Activated gamma-delta T cell treated with Interleukin-2 at 50 U/mL for 16 hours (primary cell): Measurements from ENCODE around the gene THADA.

Source experiments
- DNase-seq: peaks from one replicate; pipeline ENCODE4 v3.0.0-alpha.2; 2020

Gene THADA

DNA sequence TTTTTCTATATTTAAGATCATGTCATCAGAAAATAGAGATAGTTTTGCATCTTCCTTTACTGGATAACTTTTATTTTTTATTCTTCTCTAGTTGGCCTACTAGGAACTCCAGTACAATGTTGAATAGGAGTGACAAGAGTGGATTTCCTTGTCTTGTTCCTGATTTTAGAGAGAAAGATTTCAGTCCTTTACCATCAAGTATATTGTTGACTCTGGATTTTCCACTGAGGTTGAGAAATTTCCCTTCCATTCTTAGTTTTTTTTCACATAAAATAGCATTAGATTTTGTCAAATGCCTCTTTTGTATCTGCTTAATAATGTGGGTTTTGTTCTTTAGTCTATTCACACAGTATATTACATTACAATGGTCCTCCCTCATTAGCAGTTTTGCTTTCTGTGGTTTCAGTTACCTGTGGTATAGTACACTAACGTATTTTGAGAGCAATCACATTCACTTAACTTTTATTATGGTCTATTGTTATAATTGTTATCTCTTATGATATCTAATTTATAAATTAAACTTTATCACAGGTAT, 105.5 kb downstream of the THADA start:
- no peak for DNase-seq

- no peak for DNase-seq
Observed at GRCh38 chr2:43488737-43489136, 107.1 kb downstream of the THADA start.

GRCh38 chr2:43486603-43487002, 109.2 kb downstream of the THADA start:
- DNase-seq = no peak

DNA sequence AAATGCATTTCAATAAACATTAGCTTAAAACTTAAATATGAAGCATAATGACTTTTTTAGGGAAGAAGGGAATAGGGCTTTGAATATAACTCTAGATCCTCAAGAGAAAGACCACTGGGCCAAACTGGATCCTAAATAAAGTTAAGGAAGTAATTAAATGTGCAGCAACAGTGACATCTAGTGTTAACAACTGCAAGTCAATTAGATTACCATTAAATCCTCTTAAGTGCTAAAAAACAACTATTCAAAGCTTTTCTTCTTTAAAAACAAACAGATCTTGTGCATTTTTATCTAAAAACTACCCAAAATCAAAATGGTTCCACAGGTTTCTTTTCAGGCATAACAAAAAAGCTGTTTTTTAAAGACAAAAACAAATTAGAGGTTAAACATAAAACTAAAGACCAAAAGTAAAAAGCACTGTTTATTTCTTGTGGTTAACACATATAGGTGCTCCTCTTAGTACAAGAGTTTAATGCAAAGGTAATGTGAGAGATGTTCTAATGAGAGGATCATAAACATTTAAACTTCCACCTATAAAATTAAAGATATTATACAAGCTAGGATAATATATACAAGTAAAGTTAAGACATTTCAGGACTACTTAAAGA, 111.4 kb downstream of the THADA start:
- DNase-seq = no peak

GRCh38 chr2:43482961-43483360, 112.9 kb downstream of the THADA start:
- DNase-seq = no peak

- DNase-seq = no peak
Observed at GRCh38 chr2:43481927-43482542, 113.8 kb downstream of the THADA start.

DNA sequence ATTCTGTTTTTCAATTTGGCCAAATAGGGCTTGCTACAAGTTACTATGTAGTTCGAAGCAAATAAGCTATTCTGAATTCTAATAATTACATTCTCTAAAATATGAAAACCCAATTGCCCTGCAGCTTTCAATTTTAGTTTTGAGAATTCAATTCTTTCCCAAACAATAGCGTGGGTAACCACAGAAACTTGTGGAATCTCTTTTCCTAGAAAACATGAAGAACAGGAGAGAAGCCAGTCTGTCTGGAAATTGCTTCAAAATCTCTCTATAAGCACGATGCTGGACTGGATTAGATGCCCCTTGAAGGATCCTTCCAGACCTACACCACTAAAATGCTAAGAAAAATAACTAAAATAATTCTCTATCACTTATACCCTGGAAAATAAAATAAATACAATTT, 115.0 kb downstream of the THADA start:
- DNase-seq = no peak

DNA sequence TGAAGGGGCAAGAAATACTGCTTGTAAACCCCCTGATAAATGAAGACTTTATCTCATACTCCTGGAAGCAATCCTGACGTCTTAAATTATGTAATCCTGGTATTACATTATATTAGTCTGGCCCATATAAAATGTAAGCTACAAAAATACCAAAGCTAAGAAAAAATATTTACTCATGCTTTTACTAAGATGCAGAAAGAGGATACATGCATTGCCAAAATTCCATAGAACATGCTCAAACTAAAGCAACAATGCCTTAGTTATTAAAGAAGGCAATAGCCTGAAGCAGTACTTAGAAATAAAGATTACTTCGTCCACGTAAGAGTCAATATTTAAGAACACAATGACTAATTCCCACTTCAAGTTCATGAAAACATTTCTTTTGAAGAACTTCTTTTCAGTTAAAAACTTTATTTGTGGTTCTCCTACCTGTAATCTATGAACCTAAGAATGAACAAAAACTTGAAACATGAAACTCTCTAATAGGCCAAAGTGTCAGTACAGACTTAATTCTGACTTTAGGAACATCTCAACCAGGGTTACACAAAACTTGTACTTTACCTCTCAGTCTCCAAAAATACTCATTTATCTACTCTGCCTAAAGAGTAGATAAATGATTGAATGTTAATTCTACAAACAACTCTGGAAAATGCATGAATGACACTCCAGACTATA, 117.3 kb downstream of the THADA start:
- no peak for DNase-seq

DNA sequence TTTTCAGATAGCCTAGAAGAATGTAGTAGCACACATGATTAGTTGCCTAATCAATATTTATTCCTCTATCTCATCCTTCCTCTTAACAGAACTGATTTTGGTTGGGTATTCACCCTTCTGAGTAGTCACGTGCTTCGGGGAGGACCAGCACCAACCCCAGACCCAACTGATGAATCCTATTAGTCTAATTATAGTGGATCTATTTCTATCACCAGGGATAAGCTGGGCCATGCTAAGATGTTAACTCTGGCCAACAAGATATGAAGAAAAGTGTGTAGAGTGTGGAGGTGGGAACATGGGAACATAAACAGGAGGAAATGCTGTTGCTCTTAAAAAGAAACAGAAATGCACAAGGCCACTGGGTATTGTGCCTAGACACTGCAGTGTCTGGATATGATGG, 119.9 kb downstream of the THADA start:
- no peak for DNase-seq

DNA sequence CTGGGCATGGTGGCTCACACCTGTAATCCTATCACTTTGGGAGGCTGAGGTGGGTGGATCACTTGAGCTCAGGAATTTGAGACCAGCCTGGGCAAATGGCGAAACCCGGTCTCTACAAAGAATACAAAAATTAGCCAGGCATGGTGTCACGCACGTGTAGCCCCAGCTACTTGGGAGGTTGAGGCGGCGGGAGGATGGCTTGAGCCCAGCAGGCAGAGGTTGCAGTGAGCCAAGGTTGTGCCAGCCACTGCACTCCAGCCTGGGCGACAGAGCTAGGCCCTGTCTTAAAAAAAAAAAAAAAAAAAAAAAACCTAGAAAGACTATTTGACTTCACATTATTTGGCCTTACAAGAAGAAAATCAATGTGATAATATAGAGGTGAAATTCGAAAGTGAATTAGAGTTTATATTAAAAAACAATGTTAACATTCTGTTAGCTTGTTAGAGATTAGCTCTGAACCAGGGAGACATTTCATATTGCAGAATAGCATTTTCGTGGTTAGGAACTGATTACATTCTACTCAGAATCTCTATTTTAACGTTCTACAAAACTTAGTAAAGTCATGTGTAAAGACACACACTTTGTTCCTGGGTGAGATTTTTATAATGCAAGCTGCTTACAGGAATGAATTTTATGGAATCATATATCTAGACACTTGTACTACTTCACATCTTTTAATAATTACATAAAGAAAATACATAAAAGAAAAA, 120.5 kb downstream of the THADA start:
- DNase-seq = no peak

DNA sequence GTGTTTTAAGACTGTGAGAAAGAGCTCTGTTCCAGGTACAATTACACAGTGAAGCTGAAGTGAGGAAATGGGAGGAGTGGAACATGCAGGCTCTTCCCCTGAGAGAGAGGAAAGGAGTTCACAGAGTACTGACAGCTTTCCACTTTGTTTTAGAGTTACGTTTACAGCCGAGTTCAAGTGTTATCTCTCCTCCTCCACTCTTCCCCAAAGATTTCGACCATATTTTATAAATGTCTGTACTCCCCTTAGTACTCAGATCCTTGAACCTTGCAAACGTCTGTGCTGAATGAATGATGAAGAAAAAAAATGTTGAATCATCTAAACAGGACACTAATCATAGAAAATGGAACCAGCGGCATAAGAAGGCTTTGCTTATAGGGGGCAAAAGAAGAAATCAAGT, 121.6 kb downstream of the THADA start:
- no peak for DNase-seq

DNA sequence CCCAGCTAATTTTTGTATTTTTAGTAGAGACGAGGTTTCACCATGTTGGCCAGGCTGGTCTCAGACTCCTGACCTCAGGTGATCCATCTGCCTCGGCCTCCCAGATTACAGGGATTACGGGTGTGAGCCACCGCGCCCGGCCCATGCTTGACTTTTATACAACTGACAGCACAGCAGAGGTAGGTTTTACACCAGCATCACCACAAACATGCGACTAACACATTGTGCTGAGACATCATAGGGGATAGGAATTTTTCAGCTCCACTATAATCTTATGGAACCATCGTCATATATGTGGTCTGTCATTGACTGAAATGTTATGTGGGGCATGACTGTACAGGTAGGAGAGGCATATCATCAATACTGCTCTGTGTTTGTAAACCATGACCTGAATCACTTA, 122.1 kb downstream of the THADA start:
- no peak for DNase-seq

DNA sequence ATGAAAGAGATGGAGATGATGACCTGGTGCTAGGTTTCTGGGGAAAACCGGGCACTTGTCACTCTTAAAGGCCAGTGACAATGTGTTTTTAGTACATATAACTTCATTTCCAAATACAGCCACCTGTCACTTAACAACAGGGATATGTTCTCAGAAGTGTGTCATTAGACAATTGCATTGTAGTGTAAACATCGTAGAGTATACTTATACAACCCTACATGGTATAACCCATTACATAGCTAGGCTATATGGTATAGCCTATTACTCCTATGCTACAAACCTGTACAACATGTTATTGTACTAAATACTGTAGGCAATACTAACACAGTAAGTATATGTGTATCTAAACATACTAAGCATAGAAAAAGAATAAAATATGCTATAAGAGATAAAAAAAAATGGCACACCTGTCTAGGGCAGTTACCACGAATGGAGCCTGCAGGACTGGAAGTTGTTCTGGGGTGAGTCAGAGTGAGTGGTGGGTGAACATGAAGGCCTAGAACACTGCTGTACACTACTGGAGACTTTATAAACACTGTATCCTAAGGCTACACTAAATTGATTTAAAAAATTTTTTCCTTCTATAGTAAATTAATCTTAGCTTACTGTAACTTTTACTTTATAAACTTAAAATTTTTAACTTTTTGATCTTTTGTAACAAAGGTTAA, 123.2 kb downstream of the THADA start:
- DNase-seq = no peak

DNA sequence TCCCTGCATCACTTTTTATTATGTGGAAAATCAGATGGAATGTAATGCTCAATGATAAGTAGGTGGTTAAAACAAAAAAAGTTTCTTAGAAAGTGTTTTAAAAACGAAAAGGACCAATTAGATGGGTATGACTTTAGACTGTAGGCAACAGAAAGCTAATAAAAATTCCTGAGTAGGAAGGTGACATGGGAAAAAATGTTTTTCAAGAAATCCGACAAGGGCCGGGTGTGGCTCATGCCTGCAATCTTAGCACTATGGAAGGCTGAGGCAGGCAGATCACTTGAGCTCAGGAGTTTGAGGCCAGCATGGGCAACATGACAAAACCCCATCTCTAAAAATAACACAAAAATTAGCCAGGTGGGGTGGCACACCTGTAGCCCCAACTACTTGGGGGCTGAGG, 126.1 kb downstream of the THADA start:
- DNase-seq = no peak

GRCh38 chr2:43469094-43469493, 126.7 kb downstream of the THADA start:
- DNase-seq = no peak

GRCh38 chr2:43467891-43468290, 127.9 kb downstream of the THADA start:
- no peak for DNase-seq

DNA sequence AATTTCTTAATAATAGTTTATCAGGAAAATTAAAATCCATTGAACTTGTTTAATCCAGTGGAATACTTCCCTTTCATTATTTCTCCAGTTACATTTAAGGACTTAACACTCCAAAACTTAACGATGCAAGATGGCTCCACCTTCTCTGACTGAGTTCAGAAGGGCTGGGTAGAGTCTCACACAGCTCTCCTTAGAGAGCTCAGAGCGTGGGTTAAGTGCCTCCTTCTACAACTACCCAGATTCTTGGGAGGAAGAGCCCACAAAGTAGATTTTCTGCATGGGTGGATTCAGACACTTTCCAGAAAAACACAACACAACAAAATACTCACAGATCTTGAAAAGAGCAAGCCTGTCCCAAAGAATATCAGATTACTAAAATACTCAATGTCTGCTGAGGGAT, 130.6 kb downstream of the THADA start:
- no peak for DNase-seq

DNA sequence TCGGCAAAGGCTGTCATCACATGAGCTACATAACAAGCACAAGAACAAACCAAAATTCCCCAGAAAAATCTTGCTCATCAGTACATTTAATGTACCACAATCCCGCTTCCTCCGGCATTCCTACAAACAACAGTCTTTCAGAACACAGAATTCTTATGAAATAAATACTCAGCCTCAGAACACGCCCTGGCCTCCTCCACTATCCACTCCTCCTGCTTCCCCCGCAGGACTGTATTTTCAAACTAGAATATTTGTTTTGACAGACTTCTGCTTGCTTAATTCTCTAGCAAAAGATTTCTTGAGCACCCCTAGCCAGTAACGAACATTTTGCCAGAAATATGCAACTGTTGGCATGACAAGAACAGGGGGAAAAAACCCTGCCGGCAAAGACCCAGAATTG, 131.2 kb downstream of the THADA start:
- DNase-seq = no peak

DNA sequence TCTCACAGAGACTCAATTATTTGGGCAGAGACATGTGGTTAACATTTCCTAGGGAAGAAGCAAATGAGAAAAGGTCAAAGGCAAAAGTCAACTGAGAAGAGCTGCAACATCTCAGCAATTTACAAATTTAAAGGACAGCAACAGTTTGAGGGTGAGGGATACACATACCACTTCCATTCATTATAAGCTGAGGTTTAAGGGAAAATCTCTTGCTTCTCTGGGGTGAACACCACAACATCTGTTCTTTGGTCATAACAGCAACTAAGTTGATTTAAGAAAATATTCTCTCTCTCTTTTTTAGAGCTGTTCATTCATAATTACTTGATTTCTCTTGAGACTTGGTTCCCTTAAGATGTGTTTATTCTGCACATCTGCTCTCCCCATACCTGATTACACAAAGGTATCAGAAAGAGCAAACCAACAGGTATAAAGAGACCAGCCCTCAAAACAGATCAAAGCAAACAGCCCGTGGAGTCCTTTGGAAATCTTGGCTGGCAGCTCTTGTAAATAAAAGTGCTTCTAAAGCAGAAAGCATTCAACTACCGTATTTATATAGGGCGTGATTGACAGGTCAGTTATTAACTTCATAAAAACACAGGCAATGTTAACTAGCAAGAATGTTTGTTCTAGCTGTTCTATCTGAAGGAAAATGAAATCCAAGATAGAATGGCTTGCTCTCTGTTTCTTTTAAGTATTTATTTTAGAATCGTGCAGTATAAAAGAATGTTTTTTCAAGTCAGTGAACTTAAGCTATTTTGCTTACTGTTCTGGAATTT, 132.8 kb downstream of the THADA start:
- no peak for DNase-seq

DNA sequence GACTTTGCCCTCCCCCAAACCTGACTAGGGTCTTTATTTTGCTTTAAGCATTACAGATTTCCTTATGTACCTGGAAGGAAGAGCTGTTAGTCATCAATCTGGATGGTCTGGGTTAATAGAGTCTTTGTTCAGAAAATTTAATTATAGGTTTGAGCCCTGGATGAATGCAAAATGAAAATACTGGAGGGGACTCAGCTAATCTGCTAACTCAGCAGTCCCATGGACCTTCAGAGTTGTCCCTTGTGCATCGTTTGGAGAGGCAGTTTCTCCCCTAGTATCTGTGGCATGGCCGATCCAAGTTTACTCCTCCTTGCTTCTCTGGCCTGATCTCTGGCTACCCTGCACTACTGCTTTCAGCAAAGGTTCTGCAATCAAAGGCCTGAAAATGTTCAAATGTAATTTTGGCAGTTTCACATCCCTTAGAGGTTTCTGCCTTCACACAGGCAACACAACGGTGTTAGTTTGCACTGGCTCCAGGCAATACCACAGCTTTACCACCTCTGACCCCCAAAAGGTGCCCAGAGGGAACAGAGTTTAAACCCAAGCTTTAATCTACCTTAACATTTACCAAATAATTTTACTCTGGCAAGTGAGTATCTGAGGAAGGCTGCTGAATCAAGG, 134.3 kb downstream of the THADA start:
- no peak for DNase-seq

- DNase-seq = no peak
Observed at GRCh38 chr2:43460611-43461365, 135.1 kb downstream of the THADA start.
